Keratinocyte (primary cell): Measurements from ENCODE around the gene ATG4D.

Source experiments
- CTCF ChIP-seq, 3 experiments: IDR thresholded peaks in 1 of 3; conservative IDR thresholded peaks in 1 of 3; optimal IDR thresholded peaks in 1 of 3; 2 replicates in 2 of 3; 3 replicates in 1 of 3; pipeline versions ENCODE3 to v1.5.1; 2011; ENCODE audit warnings: low read length in 3 of 3, mild to moderate bottlenecking in 3 of 3, moderate library complexity in 2 of 3, control low read depth in 1 of 3, inconsistent platforms in 1 of 3; ENCODE audit not compliant: insufficient read depth in 2 of 3; ENCODE audit errors: extremely low read depth in 1 of 3
- EZH2 ChIP-seq: IDR thresholded peaks from one replicate; pipeline ENCODE4 v1.6.1; 2012; ENCODE audit warnings: inconsistent platforms, mild to moderate bottlenecking, low read length, moderate library complexity

GRCh38 chr19:10533646-10534386 is 9.9 kb upstream of the ATG4D start:
- TF ChIP-seq CTCF (optimal IDR thresholded peaks at IDR 0.05 in 1 of 3, IDR thresholded peaks at IDR 0.05 in 1 of 3, conservative IDR thresholded peaks at IDR 0.05 in 1 of 3; ENCODE audit: extremely low read depth in 1 of 3, insufficient read depth in 2 of 3, low read length in 3 of 3) (no peak), EZH2 (no peak)
